ENCODE data around the gene TRIM28. TPM values are rescaled to one million over a fixed set of nuclear protein-coding genes. Genes with fewer than 3 reads are reported as not detected.

TRIM28 gene
- total RNA-seq, 4 donors from 2014 or later = 180 to 694 (median 297) TPM

- in situ Hi-C loops (cut with MboI; ENCODE audit: low pct_ligation_motif_present in 1 of 4, low pct_unique_long_range_greater_than_20kb in 1 of 4, low sequenced_read_pairs in 3 of 4) = no loop called here
- H3K9me3 ChIP-seq = no peaks in the 10 kb centered on the region
- TF ChIP-seq EP300 (IDR thresholded peaks at IDR 0.05; ENCODE audit: low read depth) (no peak), POLR2AphosphoS5 (IDR thresholded peaks at IDR 0.05) (no peak), CTCF (IDR thresholded peaks at IDR 0.05) (no peak), POLR2A (IDR thresholded peaks at IDR 0.05) (no peak)
- H3K4me3 ChIP-seq = no peak overlapping the region
- DNase-seq = peak; percentile 4
- peaks cover 0 to 11% (median 8%) of the 10 kb centered on the region in 4 donors for H3K4me1 ChIP-seq
- 83 to 90% methylated on average over 2 to 4 of the region's 4 CpGs for WGBS, 2 donors (ENCODE audit: low coverage in 1 of 2)
- intact Hi-C loops (cut with DNase I; ENCODE audit: low total_unique reads) = no loop called here
- no peak overlapping the region for H3K27ac ChIP-seq
- H3K27me3 ChIP-seq = no peaks in the 10 kb centered on the region
- peaks cover 0 to 6% (median 0%) of the 10 kb centered on the region in 4 donors for H3K36me3 ChIP-seq
Measured at GRCh38 chr19:58568453-58569130, 24.7 kb downstream of the TRIM28 start.

GRCh38 chr19:58569191-58569942 is 25.5 kb downstream of the TRIM28 start:
- 88% methylated on average over 6 of the region's 6 CpGs; no CpG with 5 or more reads in 1 of the 2 donors for WGBS, 2 donors (ENCODE audit: low coverage in 1 of 2)
- in situ Hi-C loops (cut with MboI; ENCODE audit: low pct_ligation_motif_present in 1 of 4, low pct_unique_long_range_greater_than_20kb in 1 of 4, low sequenced_read_pairs in 3 of 4) = no loop called here
- Histone ChIP-seq H3K27ac (no peak overlapping the region), H3K27me3 (no peaks in the 10 kb centered on the region), H3K4me3 (no peak overlapping the region), H3K4me1 (peaks cover 0 to 17% (median 14%) of the 10 kb centered on the region in 4 donors), H3K36me3 (peaks cover 0 to 6% (median 0%) of the 10 kb centered on the region in 4 donors), H3K9me3 (no peaks in the 10 kb centered on the region)
- TF ChIP-seq POLR2AphosphoS5 (IDR thresholded peaks at IDR 0.05) (no peak), CTCF (IDR thresholded peaks at IDR 0.05) (no peak), EP300 (IDR thresholded peaks at IDR 0.05; ENCODE audit: low read depth) (no peak), POLR2A (IDR thresholded peaks at IDR 0.05) (no peak)
- peak; percentile 7 for DNase-seq
- intact Hi-C loops (cut with DNase I; ENCODE audit: low total_unique reads) = no loop called here

- no peak overlapping the region for H3K27ac ChIP-seq
- no peak overlapping the region for H3K4me3 ChIP-seq
- H3K9me3 ChIP-seq = no peaks in the 10 kb centered on the region
- 76 to 96% methylated on average over 4 to 8 of the region's 8 CpGs for WGBS, 2 donors (ENCODE audit: low coverage in 1 of 2)
- H3K27me3 ChIP-seq = no peaks in the 10 kb centered on the region
- TF ChIP-seq POLR2A (IDR thresholded peaks at IDR 0.05) (no peak), EP300 (IDR thresholded peaks at IDR 0.05; ENCODE audit: low read depth) (no peak), POLR2AphosphoS5 (IDR thresholded peaks at IDR 0.05) (no peak), CTCF (IDR thresholded peaks at IDR 0.05) (no peak)
- peaks cover 0 to 21% (median 16%) of the 10 kb centered on the region in 4 donors for H3K4me1 ChIP-seq
- in situ Hi-C loops (cut with MboI; ENCODE audit: low pct_ligation_motif_present in 1 of 4, low pct_unique_long_range_greater_than_20kb in 1 of 4, low sequenced_read_pairs in 3 of 4) = no loop called here
- H3K36me3 ChIP-seq = peaks cover 0 to 6% (median 0%) of the 10 kb centered on the region in 4 donors
- peak; percentile 8 for DNase-seq
- intact Hi-C loops (cut with DNase I; ENCODE audit: low total_unique reads) = no loop called here
Measured at GRCh38 chr19:58569943-58570670, 26.2 kb downstream of the TRIM28 start.
